Neural progenitor cell (in vitro differentiated cells): ENCODE results near the gene CLEC11A. TPM values are rescaled to one million over a fixed set of nuclear protein-coding genes. Genes with fewer than 3 reads are reported as not detected.

Source experiments
- DNase-seq: peaks from one replicate; pipeline ENCODE4 v3.0.0-alpha.2; 2016; ENCODE audit warnings: low spot score
- H2AFZ ChIP-seq: fragments of 200-600 bp; sonication (generic); replicated peaks from 2 replicates; pipeline ENCODE4 v1.6.1; 2016; ENCODE audit warnings: antibody characterized with exemption
- H3F3A ChIP-seq: fragments of 200-600 bp; sonication (generic); 2 replicates; pipeline ENCODE4 v1.6.1; 2016; ENCODE audit warnings: antibody characterized with exemption, low read depth
- H3K27ac ChIP-seq: fragments of 200-600 bp; sonication (generic); 2 replicates; pipeline ENCODE4 v1.5.1; 2016; ENCODE audit warnings: mild to moderate bottlenecking
- H3K27me3 ChIP-seq: fragments of 200-600 bp; sonication (generic); 2 replicates; pipeline ENCODE4 v1.6.1; 2016; ENCODE audit warnings: mild to moderate bottlenecking, moderate library complexity
- H3K36me3 ChIP-seq: fragments of 200-600 bp; sonication (generic); 2 replicates; pipeline ENCODE4 v1.5.1; 2016
- H3K4me1 ChIP-seq: fragments of 200-600 bp; sonication (generic); 2 replicates; pipeline ENCODE4 v1.6.1; 2016; ENCODE audit warnings: mixed run types
- H3K4me2 ChIP-seq: fragments of 200-600 bp; sonication (generic); 2 replicates; pipeline ENCODE4 v1.6.1; 2016
- H3K4me3 ChIP-seq: fragments of 200-600 bp; sonication (generic); 2 replicates; pipeline ENCODE4 v1.5.1; 2016
- H3K79me2 ChIP-seq: fragments of 200-600 bp; sonication (generic); 2 replicates; pipeline ENCODE4 v1.6.1; 2016; ENCODE audit warnings: low read depth
- H3K9ac ChIP-seq: fragments of 200-600 bp; sonication (generic); 2 replicates; pipeline ENCODE4 v1.6.1; 2016
- H3K9me3 ChIP-seq: fragments of 200-600 bp; sonication (generic); 2 replicates; pipeline ENCODE4 v1.5.1; 2016; ENCODE audit warnings: low read depth
- H4K20me1 ChIP-seq: fragments of 200-600 bp; sonication (generic); 2 replicates; pipeline ENCODE4 v1.6.1; 2016; ENCODE audit warnings: low read depth
- H3K27ac Mint-ChIP-seq: 3 replicates; pipeline ENCODE4 v1.8.0; 2021; ENCODE audit warnings: mixed read lengths
- H3K27me3 Mint-ChIP-seq: 2 replicates; pipeline ENCODE4 v1.8.0; 2022; ENCODE audit warnings: low read depth, mild to moderate bottlenecking, inconsistent platforms, moderate library complexity, mixed read lengths; ENCODE audit not compliant: insufficient read depth
- H3K36me3 Mint-ChIP-seq: 3 replicates; pipeline ENCODE4 v1.8.0; 2021; ENCODE audit warnings: mixed read lengths
- H3K4me1 Mint-ChIP-seq: 3 replicates; pipeline ENCODE4 v1.8.0; 2021; ENCODE audit warnings: mixed read lengths
- H3K4me3 Mint-ChIP-seq: 3 replicates; pipeline ENCODE4 v1.8.0; 2021; ENCODE audit warnings: mild to moderate bottlenecking, moderate library complexity, mixed read lengths
- H3K9me3 Mint-ChIP-seq: 3 replicates; pipeline ENCODE4 v1.8.0; 2020; ENCODE audit warnings: mixed read lengths
- EZH2 ChIP-seq: fragments of 200-600 bp; sonication (generic); IDR thresholded peaks from 2 replicates; pipeline ENCODE4 v1.6.1; 2017; ENCODE audit warnings: antibody characterized with exemption, mild to moderate bottlenecking, moderate library complexity
- EZH2phosphoT487 ChIP-seq: fragments of 200-600 bp; sonication (generic); IDR thresholded peaks from 2 replicates; pipeline ENCODE4 v1.6.1; 2017; ENCODE audit warnings: antibody characterized with exemption
- total RNA-seq: library from RNA; depleted of rRNA; stranded (reverse); fragments of >200 nt; gene quantifications from 2 replicates; pipeline ENCODE4 v1.2.3, GENCODE V29; 2015; ENCODE audit warnings: low replicate concordance
- TF ChIP-seq, protein P1 (sequence below): fragments of 200-600 bp; sonication (generic); IDR thresholded peaks from 2 replicates; pipeline ENCODE4 v1.5.1; 2017; ENCODE audit warnings: antibody characterized with exemption, mild to moderate bottlenecking

The CLEC11A gene
- total RNA-seq, 1 donor from 2014 or later = 0.09 TPM

DNA sequence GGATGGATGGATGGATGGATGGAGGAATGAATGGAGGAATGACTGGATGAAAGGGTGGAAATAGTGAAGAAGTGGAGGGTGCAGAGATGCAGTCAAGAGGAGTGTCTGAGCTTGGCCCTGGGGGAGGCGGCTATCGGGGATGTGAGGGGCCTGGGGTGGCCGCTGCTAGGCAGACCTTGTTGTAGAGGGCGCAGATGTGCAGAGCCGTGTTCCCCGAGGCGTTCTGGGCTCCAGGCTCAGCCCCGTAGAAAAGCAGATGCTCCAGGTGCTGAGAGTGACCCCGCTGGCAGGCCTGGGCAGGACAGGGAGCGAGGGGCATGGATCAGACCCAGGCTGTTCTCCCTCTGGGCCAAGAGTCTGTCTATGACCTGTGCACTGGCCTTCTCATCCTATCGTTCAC lies 12.0 kb upstream of the CLEC11A start:
- Histone ChIP-seq H4K20me1 (no peaks in the 10 kb centered on the region), H3K79me2 (no peaks in the 10 kb centered on the region), H3K27ac (no peak overlapping the region), H3F3A (no peaks in the 10 kb centered on the region), H3K9ac (no peak overlapping the region), H3K9me3 (no peaks in the 10 kb centered on the region), H3K4me1 (no peaks in the 10 kb centered on the region), H3K4me3 (no peak overlapping the region), H2AFZ (no peak overlapping the region), H3K36me3 (no peaks in the 10 kb centered on the region), H3K4me2 (no peak overlapping the region), H3K27me3 (peaks cover 49% of the 10 kb centered on the region)
- H3K9me3 Mint-ChIP-seq = no peaks in the 10 kb centered on the region
- no peak for TF ChIP-seq EZH2
- TF ChIP-seq, protein P1, sequence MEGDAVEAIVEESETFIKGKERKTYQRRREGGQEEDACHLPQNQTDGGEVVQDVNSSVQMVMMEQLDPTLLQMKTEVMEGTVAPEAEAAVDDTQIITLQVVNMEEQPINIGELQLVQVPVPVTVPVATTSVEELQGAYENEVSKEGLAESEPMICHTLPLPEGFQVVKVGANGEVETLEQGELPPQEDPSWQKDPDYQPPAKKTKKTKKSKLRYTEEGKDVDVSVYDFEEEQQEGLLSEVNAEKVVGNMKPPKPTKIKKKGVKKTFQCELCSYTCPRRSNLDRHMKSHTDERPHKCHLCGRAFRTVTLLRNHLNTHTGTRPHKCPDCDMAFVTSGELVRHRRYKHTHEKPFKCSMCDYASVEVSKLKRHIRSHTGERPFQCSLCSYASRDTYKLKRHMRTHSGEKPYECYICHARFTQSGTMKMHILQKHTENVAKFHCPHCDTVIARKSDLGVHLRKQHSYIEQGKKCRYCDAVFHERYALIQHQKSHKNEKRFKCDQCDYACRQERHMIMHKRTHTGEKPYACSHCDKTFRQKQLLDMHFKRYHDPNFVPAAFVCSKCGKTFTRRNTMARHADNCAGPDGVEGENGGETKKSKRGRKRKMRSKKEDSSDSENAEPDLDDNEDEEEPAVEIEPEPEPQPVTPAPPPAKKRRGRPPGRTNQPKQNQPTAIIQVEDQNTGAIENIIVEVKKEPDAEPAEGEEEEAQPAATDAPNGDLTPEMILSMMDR = no peak
- peaks cover 31% of the 10 kb centered on the region for H3K36me3 Mint-ChIP-seq
- H3K27ac Mint-ChIP-seq = no peak overlapping the region
- peaks cover 6% of the 10 kb centered on the region for H3K27me3 Mint-ChIP-seq
- H3K4me1 Mint-ChIP-seq = peaks cover 2% of the 10 kb centered on the region
- H3K4me3 Mint-ChIP-seq = no peak overlapping the region
- no peak for DNase-seq

DNA sequence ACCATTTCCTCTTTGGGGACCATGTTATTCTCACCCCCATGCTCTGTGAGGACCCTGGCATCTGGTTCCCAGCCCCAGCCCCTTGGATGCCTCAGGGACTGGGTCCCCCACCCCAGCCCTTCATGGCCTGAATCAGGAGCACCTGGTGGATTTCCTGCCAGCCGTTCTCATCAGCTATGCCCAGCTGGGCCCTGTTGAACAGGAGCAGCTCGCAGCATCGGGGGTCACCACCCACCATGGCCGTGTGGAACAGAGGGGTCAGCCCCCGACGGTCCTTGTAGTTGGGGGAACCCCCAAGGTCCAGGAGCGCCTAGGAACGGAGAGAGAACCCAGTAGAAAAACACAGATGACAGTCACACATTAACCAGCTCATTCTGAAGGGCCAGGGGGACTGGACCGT lies 11.4 kb upstream of the CLEC11A start:
- Histone ChIP-seq H3K27me3 (peaks cover 55% of the 10 kb centered on the region), H3K4me2 (no peak overlapping the region), H3K27ac (no peak overlapping the region), H3K36me3 (no peaks in the 10 kb centered on the region), H3K4me1 (no peaks in the 10 kb centered on the region), H4K20me1 (no peaks in the 10 kb centered on the region), H3K79me2 (no peaks in the 10 kb centered on the region), H2AFZ (no peak overlapping the region), H3K4me3 (no peak overlapping the region), H3K9me3 (no peaks in the 10 kb centered on the region), H3F3A (no peaks in the 10 kb centered on the region), H3K9ac (no peak overlapping the region)
- no peaks in the 10 kb centered on the region for H3K4me1 Mint-ChIP-seq
- H3K9me3 Mint-ChIP-seq = no peaks in the 10 kb centered on the region
- TF ChIP-seq, protein P1 = no peak
- TF ChIP-seq EZH2phosphoT487 = no peak
- no peak for TF ChIP-seq EZH2
- peaks cover 32% of the 10 kb centered on the region for H3K36me3 Mint-ChIP-seq
- DNase-seq = no peak
- H3K4me3 Mint-ChIP-seq = no peak overlapping the region
- no peak overlapping the region for H3K27ac Mint-ChIP-seq
- H3K27me3 Mint-ChIP-seq = peaks cover 7% of the 10 kb centered on the region

DNA sequence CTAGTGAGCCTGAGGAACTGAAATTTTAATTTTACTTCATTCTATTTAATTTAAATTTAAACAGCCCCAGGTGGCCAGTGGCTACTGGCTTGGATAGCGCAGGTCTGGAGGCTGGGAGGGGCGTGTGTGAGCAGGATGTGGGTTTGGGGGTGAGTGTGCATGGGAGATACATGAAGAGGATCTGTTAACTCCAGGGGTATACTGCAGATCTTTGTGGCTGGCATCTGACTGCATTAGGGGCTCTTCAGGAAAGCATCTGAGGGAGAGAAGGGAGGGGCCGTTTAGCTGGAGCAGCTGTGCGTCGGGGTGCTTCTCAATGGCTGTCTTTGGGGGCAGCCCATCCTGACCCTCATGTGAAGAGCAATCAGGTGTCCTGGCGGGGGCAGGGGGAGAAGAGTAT lies 10.3 kb upstream of the CLEC11A start:
- Mint-ChIP-seq H3K4me1 (peaks cover 7% of the 10 kb centered on the region), H3K36me3 (peaks cover 30% of the 10 kb centered on the region), H3K27ac (no peak overlapping the region), H3K27me3 (peaks cover 9% of the 10 kb centered on the region), H3K9me3 (no peaks in the 10 kb centered on the region), H3K4me3 (peak overlapping the region; percentile 34)
- Histone ChIP-seq H4K20me1 (peaks cover 8% of the 10 kb centered on the region), H3K9ac (no peak overlapping the region), H3K79me2 (no peaks in the 10 kb centered on the region), H3K27ac (no peak overlapping the region), H3K4me2 (no peak overlapping the region), H3K36me3 (no peaks in the 10 kb centered on the region), H3K4me3 (no peak overlapping the region), H3K9me3 (no peaks in the 10 kb centered on the region), H3F3A (no peaks in the 10 kb centered on the region), H2AFZ (no peak overlapping the region), H3K27me3 (peaks cover 65% of the 10 kb centered on the region), H3K4me1 (peaks cover 2% of the 10 kb centered on the region)
- TF ChIP-seq EZH2phosphoT487 (no peak), EZH2 (no peak)
- TF ChIP-seq, protein P1 = no peak
- DNase-seq = no peak
